Measurements from ENCODE around the gene SLC46A2.

Gene SLC46A2

GRCh38 chr9:112872019-112872418 is 18.7 kb downstream of the SLC46A2 start:
- no peak for DNase-seq
- H3K4ac ChIP-seq (ENCODE audit: low read depth, low read length), result no peak overlapping the region
- peaks cover 2% of the 10 kb centered on the region for H3K4me1 ChIP-seq (ENCODE audit: control insufficient read depth, low read depth, low read length)
- H4K8ac ChIP-seq (ENCODE audit: low read depth, low read length), result no peak overlapping the region
- H2BK15ac ChIP-seq (replicated peaks; ENCODE audit: low read depth), result no peak overlapping the region
- H3K4me3 ChIP-seq (ENCODE audit: low read length), result no peak overlapping the region
- no peaks in the 10 kb centered on the region for H3K79me2 ChIP-seq (ENCODE audit: control insufficient read depth, insufficient read depth, low read length)
- no peak overlapping the region for H2AK5ac ChIP-seq (ENCODE audit: low read length)
- H3K23ac ChIP-seq (ENCODE audit: low read length), result no peak overlapping the region
- no peaks in the 10 kb centered on the region for H3K36me3 ChIP-seq (ENCODE audit: control insufficient read depth, insufficient read depth, low read length)
- WGBS (ENCODE audit: extremely low coverage, insufficient coverage, low lambda C conversion rate), result no CpG with 5 or more reads among the region's 4 CpGs
- no peak overlapping the region for H2BK5ac ChIP-seq (ENCODE audit: low read length)
- H3K27ac ChIP-seq (ENCODE audit: low read depth, low read length), result no peak overlapping the region
- no peaks in the 10 kb centered on the region for H3K27me3 ChIP-seq (ENCODE audit: insufficient read depth, low read length, poor library complexity)
- H3K56ac ChIP-seq (ENCODE audit: low read length), result no peak overlapping the region
- no peak overlapping the region for H2BK120ac ChIP-seq (ENCODE audit: low read depth, low read length)
- H3K9ac ChIP-seq (ENCODE audit: low read length), result no peak overlapping the region
- H3K4me2 ChIP-seq (ENCODE audit: low read length), result no peak overlapping the region
- no peaks in the 10 kb centered on the region for H3K79me1 ChIP-seq (ENCODE audit: low read length)
- no peak overlapping the region for H3K18ac ChIP-seq (ENCODE audit: low read length)
- no peak overlapping the region for H4K5ac ChIP-seq (ENCODE audit: low read length)

GRCh38 chr9:112870556-112870955 is 20.1 kb downstream of the SLC46A2 start:
- H3K27me3 ChIP-seq (ENCODE audit: insufficient read depth, low read length, poor library complexity), result no peaks in the 10 kb centered on the region
- H3K9ac ChIP-seq (ENCODE audit: low read length), result no peak overlapping the region
- no peak overlapping the region for H3K27ac ChIP-seq (ENCODE audit: low read depth, low read length)
- DNase-seq, result no peak
- H4K8ac ChIP-seq (ENCODE audit: low read depth, low read length), result no peak overlapping the region
- H4K5ac ChIP-seq (ENCODE audit: low read length), result no peak overlapping the region
- no peak overlapping the region for H2BK120ac ChIP-seq (ENCODE audit: low read depth, low read length)
- no peak overlapping the region for H2AK5ac ChIP-seq (ENCODE audit: low read length)
- no peaks in the 10 kb centered on the region for H3K36me3 ChIP-seq (ENCODE audit: control insufficient read depth, insufficient read depth, low read length)
- H2BK15ac ChIP-seq (replicated peaks; ENCODE audit: low read depth), result no peak overlapping the region
- no peaks in the 10 kb centered on the region for H3K79me1 ChIP-seq (ENCODE audit: low read length)
- no peak overlapping the region for H2BK5ac ChIP-seq (ENCODE audit: low read length)
- no peak overlapping the region for H3K4me3 ChIP-seq (ENCODE audit: low read length)
- no peak overlapping the region for H3K4ac ChIP-seq (ENCODE audit: low read depth, low read length)
- H3K56ac ChIP-seq (ENCODE audit: low read length), result no peak overlapping the region
- no peak overlapping the region for H3K18ac ChIP-seq (ENCODE audit: low read length)
- no peak overlapping the region for H3K4me2 ChIP-seq (ENCODE audit: low read length)
- H3K23ac ChIP-seq (ENCODE audit: low read length), result no peak overlapping the region
- WGBS (ENCODE audit: extremely low coverage, insufficient coverage, low lambda C conversion rate), result no CpG with 5 or more reads among the region's 6 CpGs
- H3K79me2 ChIP-seq (ENCODE audit: control insufficient read depth, insufficient read depth, low read length), result no peaks in the 10 kb centered on the region
- peaks cover 2% of the 10 kb centered on the region for H3K4me1 ChIP-seq (ENCODE audit: control insufficient read depth, low read depth, low read length)

GRCh38 chr9:112869917-112870316 is 20.8 kb downstream of the SLC46A2 start:
- no peak overlapping the region for H2BK5ac ChIP-seq (ENCODE audit: low read length)
- H3K18ac ChIP-seq (ENCODE audit: low read length), result no peak overlapping the region
- DNase-seq, result no peak
- H3K79me2 ChIP-seq (ENCODE audit: control insufficient read depth, insufficient read depth, low read length), result no peaks in the 10 kb centered on the region
- H3K4ac ChIP-seq (ENCODE audit: low read depth, low read length), result no peak overlapping the region
- H4K8ac ChIP-seq (ENCODE audit: low read depth, low read length), result no peak overlapping the region
- H3K79me1 ChIP-seq (ENCODE audit: low read length), result no peaks in the 10 kb centered on the region
- H3K4me1 ChIP-seq (ENCODE audit: control insufficient read depth, low read depth, low read length), result peaks cover 2% of the 10 kb centered on the region
- no peak overlapping the region for H3K9ac ChIP-seq (ENCODE audit: low read length)
- no peaks in the 10 kb centered on the region for H3K27me3 ChIP-seq (ENCODE audit: insufficient read depth, low read length, poor library complexity)
- no peak overlapping the region for H4K5ac ChIP-seq (ENCODE audit: low read length)
- H3K4me3 ChIP-seq (ENCODE audit: low read length), result no peak overlapping the region
- no peak overlapping the region for H3K23ac ChIP-seq (ENCODE audit: low read length)
- no CpG with 5 or more reads among the region's 5 CpGs for WGBS (ENCODE audit: extremely low coverage, insufficient coverage, low lambda C conversion rate)
- no peak overlapping the region for H2BK15ac ChIP-seq (replicated peaks; ENCODE audit: low read depth)
- H3K56ac ChIP-seq (ENCODE audit: low read length), result no peak overlapping the region
- H3K36me3 ChIP-seq (ENCODE audit: control insufficient read depth, insufficient read depth, low read length), result no peaks in the 10 kb centered on the region
- H2AK5ac ChIP-seq (ENCODE audit: low read length), result no peak overlapping the region
- no peak overlapping the region for H3K4me2 ChIP-seq (ENCODE audit: low read length)
- no peak overlapping the region for H2BK120ac ChIP-seq (ENCODE audit: low read depth, low read length)
- H3K27ac ChIP-seq (ENCODE audit: low read depth, low read length), result no peak overlapping the region

GRCh38 chr9:112869041-112869529 is 21.6 kb downstream of the SLC46A2 start:
- no peak overlapping the region for H3K23ac ChIP-seq (ENCODE audit: low read length)
- no peaks in the 10 kb centered on the region for H3K79me1 ChIP-seq (ENCODE audit: low read length)
- no peak overlapping the region for H3K18ac ChIP-seq (ENCODE audit: low read length)
- no peak overlapping the region for H2AK5ac ChIP-seq (ENCODE audit: low read length)
- no peak for DNase-seq
- H3K4me2 ChIP-seq (ENCODE audit: low read length), result no peak overlapping the region
- no peak overlapping the region for H4K8ac ChIP-seq (ENCODE audit: low read depth, low read length)
- WGBS (ENCODE audit: extremely low coverage, insufficient coverage, low lambda C conversion rate), result no CpG with 5 or more reads among the region's 8 CpGs
- no peak overlapping the region for H3K9ac ChIP-seq (ENCODE audit: low read length)
- H4K5ac ChIP-seq (ENCODE audit: low read length), result no peak overlapping the region
- no peaks in the 10 kb centered on the region for H3K27me3 ChIP-seq (ENCODE audit: insufficient read depth, low read length, poor library complexity)
- H3K4ac ChIP-seq (ENCODE audit: low read depth, low read length), result no peak overlapping the region
- no peak overlapping the region for H2BK120ac ChIP-seq (ENCODE audit: low read depth, low read length)
- H2BK15ac ChIP-seq (replicated peaks; ENCODE audit: low read depth), result no peak overlapping the region
- H3K4me1 ChIP-seq (ENCODE audit: control insufficient read depth, low read depth, low read length), result peaks cover under 1% of the 10 kb centered on the region
- H3K56ac ChIP-seq (ENCODE audit: low read length), result no peak overlapping the region
- H3K27ac ChIP-seq (ENCODE audit: low read depth, low read length), result no peak overlapping the region
- no peak overlapping the region for H2BK5ac ChIP-seq (ENCODE audit: low read length)
- H3K36me3 ChIP-seq (ENCODE audit: control insufficient read depth, insufficient read depth, low read length), result no peaks in the 10 kb centered on the region
- H3K79me2 ChIP-seq (ENCODE audit: control insufficient read depth, insufficient read depth, low read length), result no peaks in the 10 kb centered on the region
- H3K4me3 ChIP-seq (ENCODE audit: low read length), result no peak overlapping the region

GRCh38 chr9:112868461-112868860 is 22.2 kb downstream of the SLC46A2 start:
- no peak overlapping the region for H3K23ac ChIP-seq (ENCODE audit: low read length)
- no peak overlapping the region for H3K9ac ChIP-seq (ENCODE audit: low read length)
- no peaks in the 10 kb centered on the region for H3K4me1 ChIP-seq (ENCODE audit: control insufficient read depth, low read depth, low read length)
- H3K4me3 ChIP-seq (ENCODE audit: low read length), result no peak overlapping the region
- no peak overlapping the region for H2BK5ac ChIP-seq (ENCODE audit: low read length)
- H4K5ac ChIP-seq (ENCODE audit: low read length), result no peak overlapping the region
- H2BK15ac ChIP-seq (replicated peaks; ENCODE audit: low read depth), result no peak overlapping the region
- no peaks in the 10 kb centered on the region for H3K79me2 ChIP-seq (ENCODE audit: control insufficient read depth, insufficient read depth, low read length)
- H3K4me2 ChIP-seq (ENCODE audit: low read length), result no peak overlapping the region
- H3K79me1 ChIP-seq (ENCODE audit: low read length), result no peaks in the 10 kb centered on the region
- WGBS (ENCODE audit: extremely low coverage, insufficient coverage, low lambda C conversion rate), result no CpG with 5 or more reads among the region's 10 CpGs
- H2BK120ac ChIP-seq (ENCODE audit: low read depth, low read length), result no peak overlapping the region
- no peak overlapping the region for H3K4ac ChIP-seq (ENCODE audit: low read depth, low read length)
- H3K18ac ChIP-seq (ENCODE audit: low read length), result no peak overlapping the region
- no peak overlapping the region for H3K27ac ChIP-seq (ENCODE audit: low read depth, low read length)
- DNase-seq, result no peak
- no peak overlapping the region for H3K56ac ChIP-seq (ENCODE audit: low read length)
- no peaks in the 10 kb centered on the region for H3K36me3 ChIP-seq (ENCODE audit: control insufficient read depth, insufficient read depth, low read length)
- H4K8ac ChIP-seq (ENCODE audit: low read depth, low read length), result no peak overlapping the region
- H3K27me3 ChIP-seq (ENCODE audit: insufficient read depth, low read length, poor library complexity), result no peaks in the 10 kb centered on the region
- H2AK5ac ChIP-seq (ENCODE audit: low read length), result no peak overlapping the region

- H3K79me2 ChIP-seq (ENCODE audit: control insufficient read depth, insufficient read depth, low read length), result no peaks in the 10 kb centered on the region
- H4K8ac ChIP-seq (ENCODE audit: low read depth, low read length), result no peak overlapping the region
- H4K5ac ChIP-seq (ENCODE audit: low read length), result no peak overlapping the region
- no peaks in the 10 kb centered on the region for H3K79me1 ChIP-seq (ENCODE audit: low read length)
- H2BK120ac ChIP-seq (ENCODE audit: low read depth, low read length), result no peak overlapping the region
- no peak overlapping the region for H2BK15ac ChIP-seq (replicated peaks; ENCODE audit: low read depth)
- H3K4ac ChIP-seq (ENCODE audit: low read depth, low read length), result no peak overlapping the region
- no peak overlapping the region for H3K56ac ChIP-seq (ENCODE audit: low read length)
- WGBS (ENCODE audit: extremely low coverage, insufficient coverage, low lambda C conversion rate), result no CpG with 5 or more reads among the region's 3 CpGs
- H3K9ac ChIP-seq (ENCODE audit: low read length), result no peak overlapping the region
- no peaks in the 10 kb centered on the region for H3K36me3 ChIP-seq (ENCODE audit: control insufficient read depth, insufficient read depth, low read length)
- H3K23ac ChIP-seq (ENCODE audit: low read length), result no peak overlapping the region
- no peak overlapping the region for H2BK5ac ChIP-seq (ENCODE audit: low read length)
- H3K4me3 ChIP-seq (ENCODE audit: low read length), result no peak overlapping the region
- no peaks in the 10 kb centered on the region for H3K27me3 ChIP-seq (ENCODE audit: insufficient read depth, low read length, poor library complexity)
- no peaks in the 10 kb centered on the region for H3K4me1 ChIP-seq (ENCODE audit: control insufficient read depth, low read depth, low read length)
- H3K18ac ChIP-seq (ENCODE audit: low read length), result no peak overlapping the region
- H2AK5ac ChIP-seq (ENCODE audit: low read length), result no peak overlapping the region
- DNase-seq, result peak; percentile 95
- H3K27ac ChIP-seq (ENCODE audit: low read depth, low read length), result no peak overlapping the region
- H3K4me2 ChIP-seq (ENCODE audit: low read length), result no peak overlapping the region
These were observed 23.2 kb downstream of the SLC46A2 start for GRCh38 chr9:112867275-112867991.
